GM19452 (cell line): ENCODE data around the gene ENTREP1.

Source experiments
- ATAC-seq: cut with Tn5 transposase; IDR thresholded peaks from one replicate; pipeline ENCODE4 v1.9.1; 2021; ENCODE audit not compliant: unreplicated experiment

ENTREP1 gene

GRCh38 chr9:69319324-69320025 is 5.5 kb upstream of the ENTREP1 start:
- no peak for ATAC-seq

- no peak for ATAC-seq
Observed at GRCh38 chr9:69322256-69322655, 2.8 kb upstream of the ENTREP1 start.

DNA sequence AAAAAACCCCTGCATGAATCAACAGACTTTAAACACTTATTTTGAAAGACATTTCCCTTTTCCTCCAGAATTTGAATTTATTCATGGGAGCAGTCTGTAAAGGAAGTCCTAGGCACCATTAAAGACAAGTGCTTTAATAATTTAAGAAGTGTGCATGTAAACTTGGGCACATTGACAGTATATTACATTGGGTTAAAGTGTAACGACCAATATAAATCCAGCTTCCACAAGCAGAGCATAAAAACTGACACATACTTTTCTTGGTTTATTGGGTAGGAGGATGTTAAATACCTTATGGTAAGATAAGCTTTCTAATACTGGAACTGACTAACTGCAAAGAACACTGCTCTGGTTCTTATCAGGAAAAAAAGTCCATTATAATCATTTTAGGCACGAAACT is 1.2 kb upstream of the ENTREP1 start:
- ATAC-seq, result no peak

GRCh38 chr9:69325409-69326212 is 596 bp downstream of the ENTREP1 start:
- ATAC-seq, result no peak

DNA sequence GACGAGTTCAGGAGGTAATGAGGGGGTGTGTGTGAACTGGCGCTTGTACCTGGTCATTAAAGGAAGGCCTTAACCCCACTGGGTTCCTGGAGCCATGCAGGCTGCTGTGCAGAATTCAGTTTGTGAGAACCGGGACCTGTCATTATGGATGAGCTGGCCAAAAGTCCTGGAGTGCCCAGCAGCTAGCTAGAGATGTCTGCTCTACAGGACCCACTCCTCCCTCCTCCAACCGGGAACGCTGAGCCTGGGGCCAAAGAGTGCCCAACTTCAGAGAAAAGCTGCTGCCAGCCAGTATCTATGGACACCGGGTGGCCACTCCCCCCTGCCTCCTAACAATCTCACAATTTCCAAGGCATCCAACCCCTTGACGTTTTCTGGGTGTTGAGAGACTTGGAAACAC is 1.2 kb downstream of the ENTREP1 start:
- no peak for ATAC-seq

GRCh38 chr9:69330580-69330979 is 5.6 kb downstream of the ENTREP1 start:
- ATAC-seq, result no peak

DNA sequence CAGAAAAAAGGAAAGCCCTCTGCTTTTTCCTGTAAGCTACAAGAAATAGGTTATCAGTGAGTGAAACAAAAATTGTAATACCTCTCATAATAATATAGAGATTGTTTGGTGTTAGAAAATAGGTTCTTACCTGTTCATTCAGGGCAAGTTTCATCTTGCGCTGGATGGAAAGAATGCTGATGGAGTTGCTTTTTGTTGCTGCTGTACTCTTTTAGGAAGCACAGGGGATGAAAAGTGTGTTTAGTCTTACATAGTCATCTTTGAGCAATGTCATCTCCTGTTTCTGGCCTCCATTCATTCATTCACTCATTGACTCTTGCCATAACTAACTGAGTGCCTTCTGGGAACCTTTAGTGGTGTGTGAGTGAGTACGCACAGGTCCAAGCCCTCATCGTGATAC is 6.4 kb downstream of the ENTREP1 start:
- ATAC-seq, result no peak

- ATAC-seq, result no peak
Observed at GRCh38 chr9:69332067-69332685, 7.2 kb downstream of the ENTREP1 start.

DNA sequence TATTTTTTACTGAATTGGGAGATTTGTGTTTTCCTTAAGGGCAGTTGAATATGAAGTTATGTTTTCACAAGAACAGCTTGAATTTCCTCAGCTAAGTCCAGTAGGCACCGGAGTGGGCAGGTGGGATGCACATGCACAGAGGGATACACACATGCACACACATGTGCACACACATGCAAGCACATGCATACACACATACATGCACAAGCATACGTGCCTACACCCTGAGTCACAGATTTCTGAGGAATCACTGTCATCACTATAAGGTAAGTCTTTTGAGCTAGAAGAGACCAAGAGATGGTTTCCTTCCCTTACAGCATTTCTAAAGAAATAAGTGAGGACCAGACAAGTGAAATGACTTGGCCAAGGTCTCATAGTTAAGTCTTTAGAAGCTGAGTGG is 8.7 kb downstream of the ENTREP1 start:
- no peak for ATAC-seq

DNA sequence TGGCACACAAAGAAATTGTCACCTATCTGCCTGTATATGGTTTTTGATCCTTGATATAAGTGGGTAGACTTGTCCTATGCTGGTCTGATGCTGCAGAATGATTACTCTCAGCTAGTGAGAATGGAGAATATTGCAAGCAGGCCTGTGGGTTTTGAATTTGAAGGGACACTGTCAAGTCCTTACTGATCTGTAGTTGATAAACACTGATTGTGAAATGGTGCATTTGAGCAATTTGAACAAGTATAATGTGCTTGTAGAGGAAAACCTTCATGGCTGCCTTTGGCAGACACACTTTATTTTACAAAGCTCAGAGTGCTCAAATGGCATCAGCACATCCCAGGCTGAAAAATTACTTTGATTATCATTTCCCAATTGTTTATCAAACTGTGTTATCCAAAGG is 9.3 kb downstream of the ENTREP1 start:
- ATAC-seq, result no peak

DNA sequence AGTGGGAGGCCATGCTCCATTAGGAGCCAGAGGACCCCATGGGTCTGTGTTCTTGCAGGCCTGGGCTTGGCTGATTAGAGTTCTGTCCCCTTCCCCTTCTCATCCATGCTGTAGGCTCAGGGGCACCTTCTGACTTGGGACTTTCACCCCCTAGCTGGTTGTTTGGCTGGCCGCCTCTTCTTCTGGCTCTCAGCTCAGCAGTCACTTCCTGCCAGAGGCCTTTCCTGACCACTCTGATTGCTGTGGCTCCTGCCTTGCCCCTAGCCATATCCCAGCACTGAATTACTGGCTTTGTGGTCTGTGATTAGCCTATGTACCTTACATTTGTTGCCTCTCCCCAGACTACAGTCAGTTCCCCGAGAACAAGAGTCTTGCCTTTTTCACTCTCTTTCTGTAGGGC is 14.6 kb downstream of the ENTREP1 start:
- ATAC-seq, result no peak

- no peak for ATAC-seq
Observed at GRCh38 chr9:69340631-69341030, 15.6 kb downstream of the ENTREP1 start.

- no peak for ATAC-seq
Observed at GRCh38 chr9:69342769-69343168, 17.8 kb downstream of the ENTREP1 start.

DNA sequence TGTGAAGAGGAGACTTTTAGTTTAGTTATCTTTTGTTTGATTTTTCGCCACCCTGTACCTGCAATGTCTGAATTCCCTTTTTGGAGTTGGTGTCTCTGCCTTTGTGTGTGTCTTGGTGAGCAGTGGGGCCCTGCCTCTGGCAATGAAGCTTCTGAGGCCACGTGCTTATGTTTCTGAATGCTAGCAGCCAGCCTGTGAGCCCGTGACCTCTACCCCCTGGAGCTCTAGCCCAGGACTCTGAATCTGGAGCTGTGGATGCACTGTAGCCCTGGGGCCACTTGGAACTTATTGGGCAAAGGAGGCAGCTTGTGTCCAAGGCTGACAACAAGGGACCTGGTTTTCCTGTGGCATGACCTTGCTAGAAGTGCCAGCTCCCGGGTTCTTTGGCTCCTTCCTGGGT is 19.4 kb downstream of the ENTREP1 start:
- ATAC-seq, result no peak

- no peak for ATAC-seq
Observed at GRCh38 chr9:69346596-69347390, 21.8 kb downstream of the ENTREP1 start.

DNA sequence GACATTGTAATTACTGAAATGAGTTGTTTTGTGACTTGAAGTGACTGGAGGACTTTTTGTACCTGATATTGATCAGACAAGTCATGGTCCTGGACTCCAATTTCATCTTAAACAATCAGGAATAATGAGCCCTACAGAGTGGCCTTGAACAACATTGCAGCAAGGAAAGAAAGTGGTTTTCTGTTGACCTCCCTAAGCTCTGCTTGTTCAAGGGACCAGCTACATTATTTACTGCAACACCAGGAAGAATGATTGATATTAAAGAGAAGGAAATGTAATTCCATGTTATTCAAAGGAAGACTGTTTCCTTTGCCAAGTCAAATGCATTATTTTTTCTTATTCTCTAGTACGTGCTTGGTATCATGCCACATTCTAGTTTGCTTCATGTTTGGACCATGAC is 22.6 kb downstream of the ENTREP1 start:
- no peak for ATAC-seq

DNA sequence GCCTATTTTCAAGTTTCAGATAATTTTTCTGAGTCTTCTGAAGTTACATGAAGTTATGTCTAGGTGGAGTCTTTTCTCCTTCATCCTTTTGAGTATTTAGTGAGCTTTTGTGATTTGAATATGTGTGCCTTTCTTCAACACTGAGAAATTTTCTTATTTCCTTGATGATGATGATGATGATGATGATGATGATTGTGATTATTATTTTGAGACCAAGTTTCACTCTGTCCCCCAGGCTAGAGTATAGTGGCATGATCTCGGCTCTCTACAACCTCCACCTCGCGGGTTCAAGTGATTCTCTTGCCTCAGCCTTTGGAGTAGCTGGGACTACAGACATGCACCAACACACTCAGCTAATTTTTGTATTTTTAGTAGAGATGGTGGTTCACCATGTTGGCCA is 26.2 kb downstream of the ENTREP1 start:
- no peak for ATAC-seq

- no peak for ATAC-seq
Observed at GRCh38 chr9:69355232-69355631, 30.2 kb downstream of the ENTREP1 start.

GRCh38 chr9:69357030-69357775 is 32.2 kb downstream of the ENTREP1 start:
- ATAC-seq, result no peak

- ATAC-seq, result no peak
Observed at GRCh38 chr9:69357821-69358220, 32.8 kb downstream of the ENTREP1 start.

DNA sequence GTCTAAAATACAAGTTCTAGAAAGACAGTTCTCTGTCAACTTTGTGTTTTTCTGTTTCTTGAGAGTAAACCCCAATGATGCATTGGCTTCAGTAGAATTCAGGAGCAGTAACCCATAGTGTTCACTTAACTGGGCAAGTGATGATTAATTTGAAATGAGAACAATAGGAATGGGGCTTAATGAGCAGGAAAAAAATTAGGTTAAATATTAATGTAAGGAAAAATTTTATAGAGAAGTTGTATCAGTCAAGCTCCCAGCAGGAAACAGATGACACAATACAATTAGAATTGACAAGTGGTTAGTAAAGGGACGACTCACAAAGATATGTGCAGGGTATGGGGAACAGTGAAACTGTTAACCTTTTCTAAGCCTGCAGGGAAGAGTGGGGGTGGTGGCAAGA is 38.2 kb downstream of the ENTREP1 start:
- ATAC-seq, result no peak
